Esophagus squamous epithelium (tissue), 4 donors: ENCODE data around the gene ALDH2.

Experiments
- CTCF ChIP-seq, 6 experiments: fragments of 450-650 bp in 4 of 6; fragments of 200-600 bp in 2 of 6; sonication (generic) in 2 of 6; IDR thresholded peaks; one replicate each; pipeline ENCODE4 v1.5.1; 2016 to 2019; ENCODE audit warnings: antibody characterized with exemption in 6 of 6, mild to moderate bottlenecking in 4 of 6, moderate library complexity in 4 of 6
- POLR2A ChIP-seq, 4 donors: fragments of 450-650 bp; IDR thresholded peaks; one replicate each; pipeline ENCODE4 v1.6.1; 2017; ENCODE audit warnings: antibody characterized with exemption in 4 of 4, mild to moderate bottlenecking in 4 of 4, moderate library complexity in 3 of 4

GRCh38 chr12:111823891-111824290 is 57.2 kb downstream of the ALDH2 start:
- TF ChIP-seq POLR2A (IDR thresholded peaks at IDR 0.05) (no peak), CTCF (IDR thresholded peaks at IDR 0.05) (no peak)
